B cell (primary cell): ENCODE measurements around the gene ZDHHC1. TPM values are rescaled to one million over a fixed set of nuclear protein-coding genes. Genes with fewer than 3 reads are reported as not detected.

Experiments
- ATAC-seq: fragments of 200-7000 bp; cut with Tn5 transposase; one replicate; pipeline ENCODE4 v1.10.0; 2021; ENCODE audit warnings: low read depth, mild to moderate bottlenecking, moderate number of reproducible peaks, moderate library complexity
- CTCF ChIA-PET: fragments of 350-600 bp; sonication (Branson Sonifier 250); formaldehyde crosslinking; loops from one replicate; lab custom pipeline; 2021; ENCODE audit warnings: antibody characterized with exemption, inconsistent platforms; lab: Charles Lee
- POLR2A ChIA-PET: fragments of 350-600 bp; sonication (Branson Sonifier 250); formaldehyde crosslinking; loops from one replicate; lab custom pipeline; 2021; ENCODE audit warnings: antibody characterized with exemption; lab: Charles Lee
- DNase-seq: peaks from one replicate; pipeline ENCODE4 v3.0.0; 2013
- H2AFZ ChIP-seq: 2 replicates; pipeline ENCODE4 v1.6.1; 2012; ENCODE audit warnings: mild to moderate bottlenecking, low read depth, low read length; ENCODE audit not compliant: insufficient read depth, poor library complexity, severe bottlenecking
- H3K27ac ChIP-seq, 2 donors: 1 replicate in 1 of 2; 2 replicates in 1 of 2; pipeline ENCODE4 v1.5.1; 2012 to 2013; ENCODE audit warnings: low read length in 2 of 2, mild to moderate bottlenecking in 2 of 2, moderate library complexity in 1 of 2
- H3K27me3 ChIP-seq, 4 experiments: fragments of 200-600 bp in 1 of 4; sonication (generic) in 1 of 4; replicated peaks in 1 of 4; 1 replicate in 2 of 4; 2 replicates in 2 of 4; pipeline versions ENCODE4 v1.6.1 to v1.7.0; 2013 to 2016; ENCODE audit warnings: low read length in 3 of 4, mild to moderate bottlenecking in 2 of 4, mixed read lengths in 1 of 4, moderate library complexity in 1 of 4; ENCODE audit not compliant: insufficient read depth in 4 of 4, control insufficient read depth in 3 of 4; ENCODE audit errors: control extremely low read depth in 1 of 4
- H3K36me3 ChIP-seq, 2 experiments: replicated peaks in 1 of 2; 1 replicate in 1 of 2; 2 replicates in 1 of 2; pipeline versions ENCODE4 v1.6.1 to v1.7.1; 2013; ENCODE audit warnings: low read length in 1 of 2; ENCODE audit not compliant: insufficient read depth in 2 of 2, control insufficient read depth in 1 of 2; ENCODE audit errors: control extremely low read depth in 1 of 2, extremely low read depth in 1 of 2
- H3K4me1 ChIP-seq, 2 donors: fragments of 200-600 bp in 1 of 2; sonication (generic) in 1 of 2; 1 replicate in 1 of 2; 2 replicates in 1 of 2; pipeline versions ENCODE4 v1.5.1 to v1.6.1; 2013 to 2017; ENCODE audit warnings: low read length in 2 of 2; ENCODE audit not compliant: control insufficient read depth in 2 of 2, insufficient read depth in 2 of 2
- H3K4me2 ChIP-seq: replicated peaks from 2 replicates; pipeline ENCODE3; 2012; ENCODE audit warnings: mild to moderate bottlenecking, low read depth, low read length; ENCODE audit not compliant: poor library complexity, severe bottlenecking
- H3K4me3 ChIP-seq, 5 experiments: fragments of 200-600 bp in 1 of 5; sonication (generic) in 1 of 5; 1 replicate in 3 of 5; 2 replicates in 2 of 5; pipeline versions ENCODE4 v1.5.1 to v1.7.0; 2011 to 2016; ENCODE audit warnings: low read length in 4 of 5, mild to moderate bottlenecking in 4 of 5, low read depth in 2 of 5, control low read depth in 1 of 5, moderate library complexity in 1 of 5; ENCODE audit not compliant: insufficient read depth in 1 of 5; ENCODE audit errors: control extremely low read depth in 1 of 5, extremely low read depth in 1 of 5
- H3K79me2 ChIP-seq: fragments of 200-600 bp; sonication (generic); one replicate; pipeline ENCODE4 v1.6.0; 2016; ENCODE audit warnings: low read length; ENCODE audit not compliant: control insufficient read depth, insufficient read depth
- H3K9ac ChIP-seq: fragments of 200-600 bp; sonication (generic); 2 replicates; pipeline ENCODE4 v1.6.1; 2017; ENCODE audit warnings: mild to moderate bottlenecking, low read length, moderate library complexity
- H3K9me3 ChIP-seq, 3 donors: one replicate each; pipeline versions ENCODE4 v1.6.1 to v1.7.1; 2013; ENCODE audit warnings: low read length in 2 of 3; ENCODE audit not compliant: control insufficient read depth in 2 of 3, insufficient read depth in 1 of 3; ENCODE audit errors: control extremely low read depth in 1 of 3
- H4K20me1 ChIP-seq: 2 replicates; pipeline ENCODE4 v1.6.0; 2012; ENCODE audit warnings: mild to moderate bottlenecking, low read length; ENCODE audit not compliant: insufficient read depth, control insufficient read depth, poor library complexity, severe bottlenecking
- H3K27ac Mint-ChIP-seq: one replicate; pipeline ENCODE4 v1.8.0; 2021; ENCODE audit warnings: mixed read lengths
- H3K27me3 Mint-ChIP-seq: one replicate; pipeline ENCODE4 v1.8.0; 2021; ENCODE audit warnings: mixed read lengths
- H3K4me1 Mint-ChIP-seq: one replicate; pipeline ENCODE4 v1.8.0; 2021; ENCODE audit warnings: mixed read lengths
- H3K4me3 Mint-ChIP-seq: one replicate; pipeline ENCODE4 v1.8.0; 2021; ENCODE audit warnings: mixed read lengths
- H3K9me3 Mint-ChIP-seq: one replicate; pipeline ENCODE4 v1.8.0; 2022; ENCODE audit warnings: mixed read lengths; ENCODE audit not compliant: insufficient read depth
- CTCF ChIP-seq: fragments of 200-600 bp; IDR thresholded peaks from one replicate; pipeline ENCODE4 v1.8.0; 2022; ENCODE audit warnings: antibody characterized with exemption, mild to moderate bottlenecking
- EZH2 ChIP-seq: IDR thresholded peaks from 2 replicates; pipeline ENCODE4 v1.6.1; 2012; ENCODE audit warnings: borderline replicate concordance, low read depth, mild to moderate bottlenecking, moderate library complexity, low read length; ENCODE audit not compliant: insufficient read depth, poor library complexity, severe bottlenecking
- WGBS: methylation state at CpG from one replicate; pipeline ENCODE4 v1.1.5; 2013; ENCODE audit warnings: missing lambda C conversion rate; ENCODE audit not compliant: insufficient coverage; 5-methylcytosine and 5-hydroxymethylcytosine counted together
- intact Hi-C: fragments of 100-400 bp; cut with micrococcal nuclease; formaldehyde crosslinking; loops from one replicate; pipeline ENCODE4 v1.10.0; 2022
- polyA plus RNA-seq: library from polyadenylated mRNA; depleted of rRNA; stranded (reverse); fragments of >200 nt; gene quantifications from 2 replicates; pipeline ENCODE4 v1.2.3, GENCODE V29; 2012
- total RNA-seq, 2 donors: library from RNA; stranded (reverse); fragments of 120-200 nt in 1 of 2; gene quantifications; 1 replicate in 1 of 2; 2 replicates in 1 of 2; pipeline versions ENCODE4 v1.2.3 to v1.2.4, GENCODE V29; 2013 to 2022

Gene ZDHHC1
- total and polyA plus RNA-seq, 2 donors (not counting 1 experiment from before 2014, with no cell fraction given), result 0.58 to 2.8 TPM

- POLR2A ChIA-PET, result interaction anchor here (0.6 kb wide), 1 partner anchor 38 kb away, joined by 3 read pairs; no protein-coding TSS in a partner anchor
- Histone ChIP-seq H3K9me3 (no peaks in the 10 kb centered on the region), H3K36me3 (no peaks in the 10 kb centered on the region), H2AFZ (no peak overlapping the region), H3K4me1 (peaks cover 16 to 17% of the 10 kb centered on the region in 2 donors), H3K79me2 (no peaks in the 10 kb centered on the region), H3K9ac (no peak overlapping the region), H4K20me1 (no peaks in the 10 kb centered on the region), H3K27me3 (peaks cover 0 to 47% (median 17%) of the 10 kb centered on the region in 4 experiments), H3K4me2 (no peak overlapping the region), H3K27ac (no peak overlapping the region), H3K4me3 (no peak overlapping the region)
- Mint-ChIP-seq H3K4me1 (peaks cover 9% of the 10 kb centered on the region), H3K27me3 (peaks cover 54% of the 10 kb centered on the region), H3K27ac (peak overlapping the region; percentile 29), H3K4me3 (no peak overlapping the region), H3K9me3 (no peaks in the 10 kb centered on the region)
- DNase-seq (no peak), ATAC-seq (no peak)
- intact Hi-C loops, result no loop called here
- WGBS, result 81% methylated on average over 7 of the region's 7 CpGs
- CTCF ChIA-PET, result interaction anchor here (0.8 to 4.1 kb wide), 11 partner anchors 9 to 218 kb away, joined by 3 to 81 read pairs (median 10); partner anchors contain the start of genes CARMIL2 and ZDHHC1
- TF ChIP-seq CTCF, result no peak
- TF ChIP-seq EZH2, result no peak
These were observed 10.7 kb upstream of the ZDHHC1 start for GRCh38 chr16:67426950-67427349.

- H3K4me3 Mint-ChIP-seq, result no peak overlapping the region
- H3K9me3 Mint-ChIP-seq, result no peaks in the 10 kb centered on the region
- H3K4me2 ChIP-seq, result no peak overlapping the region
- no peak overlapping the region for H3K27ac Mint-ChIP-seq
- H3K79me2 ChIP-seq, result no peaks in the 10 kb centered on the region
- peaks cover 50% of the 10 kb centered on the region for H3K27me3 Mint-ChIP-seq
- 88% methylated on average over 3 of the region's 7 CpGs for whole genome bisulfite sequencing
- H4K20me1 ChIP-seq, result no peaks in the 10 kb centered on the region
- H3K9me3 ChIP-seq, result no peaks in the 10 kb centered on the region
- POLR2A ChIA-PET, result no interaction called here
- no peak overlapping the region for H3K9ac ChIP-seq
- DNase-seq (no peak), ATAC-seq (no peak)
- H3K27me3 ChIP-seq, result peaks cover 0 to 41% (median 14%) of the 10 kb centered on the region in 4 experiments
- intact Hi-C loops, result no loop called here
- H2AFZ ChIP-seq, result no peak overlapping the region
- H3K4me1 ChIP-seq, result peaks cover 9 to 11% of the 10 kb centered on the region in 2 donors
- no peak overlapping the region for H3K4me3 ChIP-seq
- CTCF ChIA-PET, result interaction anchor here (0.9 to 4.1 kb wide), 6 partner anchors 8 to 45 kb away, joined by 3 to 81 read pairs (median 4); no protein-coding TSS in a partner anchor
- no peak for TF ChIP-seq EZH2
- no peak for TF ChIP-seq CTCF
- H3K27ac ChIP-seq, result no peak overlapping the region
- H3K4me1 Mint-ChIP-seq, result peaks cover 4% of the 10 kb centered on the region
- no peaks in the 10 kb centered on the region for H3K36me3 ChIP-seq
These were observed 9.7 kb upstream of the ZDHHC1 start for GRCh38 chr16:67426022-67426421.
